ENCODE results near the gene BACH2.

DNA sequence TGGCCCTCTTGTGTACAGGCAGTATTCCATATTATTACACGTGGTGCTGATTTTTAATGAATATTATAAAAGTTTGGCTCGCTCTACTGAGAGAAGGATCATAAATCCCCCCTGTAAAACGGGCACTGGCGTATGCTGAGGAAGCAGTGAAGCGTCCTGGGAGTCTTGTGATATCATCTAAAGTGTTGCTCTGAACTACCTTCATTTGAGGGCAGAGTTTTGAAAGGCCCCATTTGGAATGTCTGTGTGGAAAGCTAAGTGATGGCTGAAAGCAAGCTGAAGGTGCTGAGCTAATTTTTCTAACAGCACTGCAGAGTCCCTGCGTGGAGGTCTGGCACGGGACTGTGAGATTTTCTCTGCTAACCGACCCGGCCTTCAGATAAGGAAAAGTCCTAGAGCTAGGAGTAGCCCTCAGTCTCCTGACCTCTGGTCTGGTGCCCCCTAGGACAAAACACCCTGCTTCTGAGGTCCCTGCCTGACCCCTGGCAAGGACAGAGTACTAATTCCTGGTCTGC lies 1.3 kb upstream of the BACH2 start:
- TF ChIP-seq, protein P1, sequence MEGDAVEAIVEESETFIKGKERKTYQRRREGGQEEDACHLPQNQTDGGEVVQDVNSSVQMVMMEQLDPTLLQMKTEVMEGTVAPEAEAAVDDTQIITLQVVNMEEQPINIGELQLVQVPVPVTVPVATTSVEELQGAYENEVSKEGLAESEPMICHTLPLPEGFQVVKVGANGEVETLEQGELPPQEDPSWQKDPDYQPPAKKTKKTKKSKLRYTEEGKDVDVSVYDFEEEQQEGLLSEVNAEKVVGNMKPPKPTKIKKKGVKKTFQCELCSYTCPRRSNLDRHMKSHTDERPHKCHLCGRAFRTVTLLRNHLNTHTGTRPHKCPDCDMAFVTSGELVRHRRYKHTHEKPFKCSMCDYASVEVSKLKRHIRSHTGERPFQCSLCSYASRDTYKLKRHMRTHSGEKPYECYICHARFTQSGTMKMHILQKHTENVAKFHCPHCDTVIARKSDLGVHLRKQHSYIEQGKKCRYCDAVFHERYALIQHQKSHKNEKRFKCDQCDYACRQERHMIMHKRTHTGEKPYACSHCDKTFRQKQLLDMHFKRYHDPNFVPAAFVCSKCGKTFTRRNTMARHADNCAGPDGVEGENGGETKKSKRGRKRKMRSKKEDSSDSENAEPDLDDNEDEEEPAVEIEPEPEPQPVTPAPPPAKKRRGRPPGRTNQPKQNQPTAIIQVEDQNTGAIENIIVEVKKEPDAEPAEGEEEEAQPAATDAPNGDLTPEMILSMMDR (IDR thresholded peaks at IDR 0.05 in 4 of 5, conservative IDR thresholded peaks at IDR 0.05 in 1 of 5), result no peak
- no peak for TF ChIP-seq POLR2A (IDR thresholded peaks at IDR 0.05)
